Caco-2 (cell line): ENCODE results near the gene PRKAG1. TPM values are rescaled to one million over a fixed set of nuclear protein-coding genes. Genes with fewer than 3 reads are reported as not detected.

Source experiments
- BruUV-seq: library from RNA; stranded (reverse); fragments of 400-500 nt; replicated peaks from 2 replicates; lab custom pipeline; 2021; lab: Mats Ljungman, UMichigan
- CTCF ChIA-PET: fragments of 300-600 bp; sonication (Branson Sonifier 250); formaldehyde crosslinking; loops from one replicate; lab custom pipeline; 2022; ENCODE audit warnings: antibody characterized with exemption; lab: Charles Lee
- POLR2A ChIA-PET: fragments of 300-600 bp; sonication (Branson Sonifier 250); formaldehyde crosslinking; loops from one replicate; lab custom pipeline; 2022; ENCODE audit warnings: antibody characterized with exemption; lab: Charles Lee
- DNase-seq, 2 experiments: peaks; one replicate each; pipeline versions ENCODE4 v3.0.0 to v3.0.0-alpha.2; 2020 to 2022
- H3K27me3 ChIP-seq: replicated peaks from 2 replicates; pipeline ENCODE4 v1.6.0; 2011; ENCODE audit warnings: low read length; ENCODE audit not compliant: control insufficient read depth, insufficient read depth
- H3K36me3 ChIP-seq: 2 replicates; pipeline ENCODE4 v1.5.1; 2011; ENCODE audit warnings: low read length; ENCODE audit not compliant: control insufficient read depth, insufficient read depth
- H3K4me1 ChIP-seq: fragments of 250-450 bp; sonication (Bioruptor Pico); 2 replicates; pipeline ENCODE4 v1.5.1; 2020; ENCODE audit warnings: mild to moderate bottlenecking
- H3K4me3 ChIP-seq: 2 replicates; pipeline ENCODE4 v1.5.1; 2011; ENCODE audit warnings: low read depth, mild to moderate bottlenecking, control low read depth, low read length
- H3K9me3 ChIP-seq: fragments of 250-450 bp; sonication (Bioruptor Pico); 2 replicates; pipeline ENCODE4 v1.5.1; 2020; ENCODE audit warnings: mild to moderate bottlenecking, moderate library complexity
- H3K27ac Mint-ChIP-seq: one replicate; pipeline ENCODE4 v1.8.0; 2022; ENCODE audit warnings: mixed read lengths; ENCODE audit not compliant: unreplicated experiment
- H3K27me3 Mint-ChIP-seq: one replicate; pipeline ENCODE4 v1.8.0; 2022; ENCODE audit warnings: mixed read lengths; ENCODE audit not compliant: insufficient read depth, unreplicated experiment
- H3K36me3 Mint-ChIP-seq: one replicate; pipeline ENCODE4 v1.8.0; 2022; ENCODE audit warnings: mild to moderate bottlenecking, mixed read lengths; ENCODE audit not compliant: insufficient read depth, unreplicated experiment
- H3K4me1 Mint-ChIP-seq: one replicate; pipeline ENCODE4 v1.8.0; 2022; ENCODE audit warnings: low read depth, mixed read lengths; ENCODE audit not compliant: unreplicated experiment
- H3K4me3 Mint-ChIP-seq: one replicate; pipeline ENCODE4 v1.8.0; 2022; ENCODE audit warnings: mild to moderate bottlenecking, moderate library complexity, mixed read lengths; ENCODE audit not compliant: unreplicated experiment
- H3K9me3 Mint-ChIP-seq: one replicate; pipeline ENCODE4 v1.8.0; 2022; ENCODE audit warnings: mixed read lengths; ENCODE audit not compliant: unreplicated experiment
- intact Hi-C: fragments of 100-400 bp; cut with micrococcal nuclease; formaldehyde crosslinking; loops from one replicate; pipeline ENCODE4 v1.10.0; 2022; ENCODE audit not compliant: unreplicated experiment
- total RNA-seq: library from RNA; stranded (reverse); gene quantifications from 2 replicates; pipeline ENCODE4 v1.2.3, GENCODE V29; 2022
- TF ChIP-seq, protein P1 (sequence below), 2 experiments: fragments of 200-600 bp in 1 of 2; IDR thresholded peaks; 1 replicate in 1 of 2; 2 replicates in 1 of 2; pipeline versions ENCODE4 v1.5.1 to v1.8.0; 2011 to 2022; ENCODE audit warnings: antibody characterized with exemption in 1 of 2, control low read depth in 1 of 2, inconsistent platforms in 1 of 2, low read depth in 1 of 2, low read length in 1 of 2, mild to moderate bottlenecking in 1 of 2, moderate library complexity in 1 of 2; ENCODE audit not compliant: insufficient read depth in 1 of 2, severe bottlenecking in 1 of 2, unreplicated experiment in 1 of 2

PRKAG1 gene
- total RNA-seq, 1 experiment from 2014 or later, result 60.3 TPM

DNA sequence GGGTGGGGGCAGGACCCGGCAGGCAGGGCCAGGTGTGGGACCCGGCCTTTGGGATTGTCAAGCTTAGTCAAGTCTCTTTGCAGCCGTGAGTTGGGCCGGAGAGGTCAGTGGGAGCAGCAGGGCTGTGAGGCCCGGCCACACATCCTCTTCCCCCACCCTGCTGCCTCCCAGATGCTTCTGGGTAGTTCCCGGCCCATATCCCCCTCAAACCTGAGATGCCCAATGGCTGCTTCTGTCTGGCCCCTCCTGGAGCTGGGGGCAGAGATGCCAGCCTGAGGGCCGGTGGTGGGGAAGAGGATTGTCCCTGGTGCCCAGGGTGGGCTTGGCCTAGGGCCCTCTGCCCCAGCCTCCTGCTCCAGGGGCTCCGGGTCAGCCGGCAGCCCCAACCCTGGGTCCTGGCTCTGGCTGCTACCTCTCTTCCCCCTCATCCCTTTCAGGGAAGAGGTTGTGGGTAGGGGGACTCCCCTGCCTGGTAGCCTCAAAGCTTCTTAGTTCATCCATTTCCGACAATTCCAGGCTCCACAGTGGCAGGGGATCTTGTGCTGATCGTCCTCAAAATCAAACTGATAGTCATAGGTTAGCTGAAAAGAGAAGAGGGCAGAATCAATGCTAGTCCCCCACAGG lies 2.8 kb upstream of the PRKAG1 start:
- Mint-ChIP-seq H3K36me3 (peaks cover 82% of the 10 kb centered on the region), H3K4me1 (peaks cover 16% of the 10 kb centered on the region), H3K4me3 (no peak overlapping the region), H3K27me3 (no peaks in the 10 kb centered on the region), H3K9me3 (no peaks in the 10 kb centered on the region), H3K27ac (no peak overlapping the region)
- DNase-seq, result peak; percentile 2 to 39
- H3K27me3 ChIP-seq, result no peaks in the 10 kb centered on the region
- no peak overlapping the region for H3K4me3 ChIP-seq
- ChIA-PET POLR2A (no interaction called here), CTCF (interaction anchor here (0.7 to 0.8 kb wide), 2 partner anchors 88 to 235 kb away, joined by 3 to 4 read pairs; no protein-coding TSS in a partner anchor)
- intact Hi-C loops, result no loop called here
- no peaks in the 10 kb centered on the region for H3K9me3 ChIP-seq
- TF ChIP-seq, protein P1, sequence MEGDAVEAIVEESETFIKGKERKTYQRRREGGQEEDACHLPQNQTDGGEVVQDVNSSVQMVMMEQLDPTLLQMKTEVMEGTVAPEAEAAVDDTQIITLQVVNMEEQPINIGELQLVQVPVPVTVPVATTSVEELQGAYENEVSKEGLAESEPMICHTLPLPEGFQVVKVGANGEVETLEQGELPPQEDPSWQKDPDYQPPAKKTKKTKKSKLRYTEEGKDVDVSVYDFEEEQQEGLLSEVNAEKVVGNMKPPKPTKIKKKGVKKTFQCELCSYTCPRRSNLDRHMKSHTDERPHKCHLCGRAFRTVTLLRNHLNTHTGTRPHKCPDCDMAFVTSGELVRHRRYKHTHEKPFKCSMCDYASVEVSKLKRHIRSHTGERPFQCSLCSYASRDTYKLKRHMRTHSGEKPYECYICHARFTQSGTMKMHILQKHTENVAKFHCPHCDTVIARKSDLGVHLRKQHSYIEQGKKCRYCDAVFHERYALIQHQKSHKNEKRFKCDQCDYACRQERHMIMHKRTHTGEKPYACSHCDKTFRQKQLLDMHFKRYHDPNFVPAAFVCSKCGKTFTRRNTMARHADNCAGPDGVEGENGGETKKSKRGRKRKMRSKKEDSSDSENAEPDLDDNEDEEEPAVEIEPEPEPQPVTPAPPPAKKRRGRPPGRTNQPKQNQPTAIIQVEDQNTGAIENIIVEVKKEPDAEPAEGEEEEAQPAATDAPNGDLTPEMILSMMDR (IDR thresholded peaks at IDR 0.05; ENCODE audit: insufficient read depth in 1 of 2, low read depth in 1 of 2, low read length in 1 of 2, severe bottlenecking in 1 of 2, unreplicated experiment in 1 of 2), result no peak
- no TSS peak for BruUV-seq
- H3K4me1 ChIP-seq, result 0 out of 2 replicates have a peak, but pooled peaks cover 4% of the 10 kb centered on the region
- H3K36me3 ChIP-seq, result peaks cover 5% of the 10 kb centered on the region

DNA sequence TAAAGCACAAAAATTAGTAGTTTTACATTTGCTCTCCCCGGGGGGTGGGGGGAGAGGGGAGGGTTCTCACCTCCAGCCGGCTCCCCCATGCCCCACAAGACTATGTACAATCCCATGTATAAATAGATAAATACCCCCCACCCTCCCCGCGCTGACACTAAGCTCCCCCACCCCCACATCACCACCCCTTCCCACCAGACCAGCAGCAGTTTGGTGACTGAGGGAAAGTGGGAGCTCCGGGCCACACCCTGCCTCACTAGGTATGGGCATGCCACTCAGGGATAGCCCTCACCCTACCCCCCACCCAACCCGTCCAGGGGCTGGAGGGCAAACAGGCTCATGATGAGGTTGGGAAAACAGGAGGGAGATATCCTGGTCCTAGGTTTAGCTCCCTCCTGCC lies 1.9 kb upstream of the PRKAG1 start:
- intact Hi-C loops, result no loop called here
- Mint-ChIP-seq H3K27me3 (no peaks in the 10 kb centered on the region), H3K27ac (no peak overlapping the region), H3K36me3 (peaks cover 79% of the 10 kb centered on the region), H3K9me3 (no peaks in the 10 kb centered on the region), H3K4me1 (peaks cover 19% of the 10 kb centered on the region), H3K4me3 (no peak overlapping the region)
- no peak overlapping the region for H3K4me3 ChIP-seq
- BruUV-seq, result no TSS peak
- H3K4me1 ChIP-seq, result 0 out of 2 replicates have a peak, but pooled peaks cover 4% of the 10 kb centered on the region
- POLR2A ChIA-PET, result interaction anchor here (0.9 kb wide), 1 partner anchor 24 kb away, joined by 4 read pairs; no protein-coding TSS in a partner anchor
- TF ChIP-seq, protein P1 (IDR thresholded peaks at IDR 0.05; ENCODE audit: insufficient read depth in 1 of 2, low read depth in 1 of 2, low read length in 1 of 2, severe bottlenecking in 1 of 2, unreplicated experiment in 1 of 2), result no peak
- no peaks in the 10 kb centered on the region for H3K36me3 ChIP-seq
- peak in 1 of 2 experiments; percentile 28 for DNase-seq
- H3K9me3 ChIP-seq, result no peaks in the 10 kb centered on the region
- no peaks in the 10 kb centered on the region for H3K27me3 ChIP-seq
- CTCF ChIA-PET, result interaction anchor here (0.6 to 2.1 kb wide), 9 partner anchors 19 to 267 kb away, joined by 3 to 33 read pairs (median 5); partner anchors contain the start of genes DDN and LMBR1L

DNA sequence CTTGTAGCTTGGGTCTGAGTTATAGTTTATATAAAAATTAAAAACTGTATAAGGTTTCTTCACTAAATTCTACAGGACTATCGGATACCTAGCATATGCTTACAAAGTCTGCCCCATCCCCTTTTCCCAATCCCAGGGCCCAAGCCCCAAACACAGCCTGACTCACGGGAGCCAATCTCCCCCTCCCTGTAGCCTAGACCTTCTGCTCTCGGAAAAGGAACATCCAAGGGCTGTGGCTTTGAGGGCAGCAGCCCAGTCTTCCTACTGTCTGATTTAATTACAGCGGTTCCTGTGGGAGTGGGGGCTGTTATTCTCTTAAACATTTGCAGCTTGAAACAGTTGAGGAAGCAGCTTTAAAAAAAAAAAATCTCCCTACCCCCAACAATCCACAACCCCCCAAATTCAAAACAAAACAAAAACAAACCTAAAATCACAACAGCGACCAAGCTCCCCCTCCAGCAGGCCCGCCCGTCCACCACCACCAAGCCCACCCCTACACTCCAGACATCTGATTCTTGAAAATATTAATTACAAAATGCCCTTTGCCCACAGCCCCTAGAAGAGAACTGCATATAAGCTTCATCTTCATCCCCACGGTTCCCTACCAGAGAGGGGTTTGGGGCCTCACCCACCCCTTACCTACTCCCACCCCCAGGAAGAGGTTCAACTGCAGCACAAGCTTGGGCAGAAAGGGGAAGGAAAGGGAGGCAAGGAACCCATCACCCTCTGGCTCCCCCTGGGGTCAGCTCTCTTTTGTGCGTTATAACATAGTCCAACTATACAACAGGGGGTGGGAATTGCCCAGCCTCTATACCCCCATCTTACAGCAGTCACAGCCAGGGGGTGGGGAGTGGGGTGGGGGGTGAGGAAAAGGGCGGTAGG lies 1.1 kb upstream of the PRKAG1 start:
- H3K4me3 Mint-ChIP-seq, result peak overlapping the region; percentile 91
- Histone ChIP-seq H3K4me1 (0 out of 2 replicates have a peak, but pooled peaks cover 4% of the 10 kb centered on the region), H3K27me3 (no peaks in the 10 kb centered on the region), H3K9me3 (no peaks in the 10 kb centered on the region), H3K36me3 (no peaks in the 10 kb centered on the region), H3K4me3 (peak overlapping the region; percentile 73)
- H3K27ac Mint-ChIP-seq, result peak overlapping the region; percentile 98
- peaks cover 75% of the 10 kb centered on the region for H3K36me3 Mint-ChIP-seq
- CTCF ChIA-PET, result interaction anchor here (0.6 to 2.1 kb wide), 13 partner anchors 10 to 266 kb away, joined by 3 to 33 read pairs (median 5); partner anchors contain the start of genes DDN and LMBR1L
- BruUV-seq, result no TSS peak
- no peaks in the 10 kb centered on the region for H3K27me3 Mint-ChIP-seq
- POLR2A ChIA-PET, result interaction anchor here (0.6 to 0.9 kb wide), 2 partner anchors 23 to 129 kb away, joined by 3 to 4 read pairs; no protein-coding TSS in a partner anchor
- H3K4me1 Mint-ChIP-seq, result peaks cover 19% of the 10 kb centered on the region
- H3K9me3 Mint-ChIP-seq, result no peaks in the 10 kb centered on the region
- intact Hi-C loops, result no loop called here
- DNase-seq, result peak; percentile 67 to 69
- TF ChIP-seq, protein P1 (IDR thresholded peaks at IDR 0.05; ENCODE audit: insufficient read depth in 1 of 2, low read depth in 1 of 2, low read length in 1 of 2, severe bottlenecking in 1 of 2, unreplicated experiment in 1 of 2), result peak; percentile 36 to 69
